Keratinocyte (primary cell): ENCODE measurements around the gene HMCN2. TPM values are rescaled to one million over a fixed set of nuclear protein-coding genes. Genes with fewer than 3 reads are reported as not detected.

Experiments
- DNase-seq: peaks from one replicate; pipeline ENCODE4 v3.0.0-alpha.2; 2011; ENCODE audit warnings: low read depth, missing footprints, low spot score
- FAIRE-seq: peaks from 2 replicates; lab custom pipeline; 2011; peaks lifted over from hg19 to GRCh38; lab: Jason Lieb, UNC
- H2AFZ ChIP-seq: 2 replicates; pipeline ENCODE4 v1.6.0; 2012; ENCODE audit warnings: low read length, control low read depth, inconsistent platforms; ENCODE audit not compliant: control insufficient read depth
- H3K27ac ChIP-seq: 2 replicates; pipeline ENCODE4 v1.5.1; 2011; ENCODE audit warnings: low read length; ENCODE audit not compliant: control insufficient read depth, insufficient read depth
- H3K27me3 ChIP-seq: 3 replicates; pipeline ENCODE4 v1.6.0; 2011; ENCODE audit warnings: low read length; ENCODE audit not compliant: control insufficient read depth, insufficient read depth; ENCODE audit errors: extremely low read depth
- H3K36me3 ChIP-seq, 2 experiments: 2 replicates in 1 of 2; 3 replicates in 1 of 2; pipeline ENCODE4 v1.5.1; 2011; ENCODE audit warnings: low read length in 2 of 2, mild to moderate bottlenecking in 1 of 2; ENCODE audit not compliant: control insufficient read depth in 2 of 2, insufficient read depth in 2 of 2; ENCODE audit errors: extremely low read depth in 1 of 2
- H3K4me1 ChIP-seq: 3 replicates; pipeline ENCODE4 v1.5.1; 2011; ENCODE audit warnings: low read length; ENCODE audit not compliant: control insufficient read depth, insufficient read depth; ENCODE audit errors: extremely low read depth
- H3K4me2 ChIP-seq: 3 replicates; pipeline ENCODE4 v1.6.0; 2011; ENCODE audit warnings: low read depth, low read length; ENCODE audit not compliant: control insufficient read depth, insufficient read depth; ENCODE audit errors: extremely low read depth
- H3K4me3 ChIP-seq, 3 experiments: fragments of 200-600 bp in 1 of 3; sonication (generic) in 1 of 3; 2 replicates in 2 of 3; 3 replicates in 1 of 3; pipeline ENCODE4 v1.5.1; 2011 to 2016; ENCODE audit warnings: low read length in 3 of 3, mild to moderate bottlenecking in 3 of 3, control low read depth in 2 of 3, inconsistent platforms in 1 of 3, low read depth in 1 of 3, mixed read lengths in 1 of 3, mixed run types in 1 of 3, moderate library complexity in 1 of 3; ENCODE audit not compliant: control insufficient read depth in 2 of 3, insufficient read depth in 2 of 3; ENCODE audit errors: extremely low read depth in 1 of 3
- H3K79me2 ChIP-seq: 2 replicates; pipeline ENCODE4 v1.6.0; 2012; ENCODE audit warnings: low read length; ENCODE audit not compliant: control insufficient read depth, insufficient read depth
- H3K9ac ChIP-seq: 3 replicates; pipeline ENCODE4 v1.6.0; 2011; ENCODE audit warnings: low read length; ENCODE audit not compliant: control insufficient read depth, insufficient read depth; ENCODE audit errors: extremely low read depth
- H3K9me1 ChIP-seq: 3 replicates; pipeline ENCODE4 v1.6.0; 2011; ENCODE audit warnings: low read length; ENCODE audit not compliant: control insufficient read depth, insufficient read depth; ENCODE audit errors: extremely low read depth
- H3K9me3 ChIP-seq: 2 replicates; pipeline ENCODE4 v1.5.1; 2012; ENCODE audit warnings: low read depth, low read length; ENCODE audit not compliant: control insufficient read depth
- H4K20me1 ChIP-seq: 3 replicates; pipeline ENCODE4 v1.6.0; 2011; ENCODE audit warnings: low read length; ENCODE audit not compliant: control insufficient read depth, insufficient read depth; ENCODE audit errors: extremely low read depth
- CTCF ChIP-seq, 3 experiments: IDR thresholded peaks in 1 of 3; conservative IDR thresholded peaks in 1 of 3; optimal IDR thresholded peaks in 1 of 3; 2 replicates in 2 of 3; 3 replicates in 1 of 3; pipeline versions ENCODE3 to v1.5.1; 2011; ENCODE audit warnings: low read length in 3 of 3, mild to moderate bottlenecking in 3 of 3, moderate library complexity in 2 of 3, control low read depth in 1 of 3, inconsistent platforms in 1 of 3; ENCODE audit not compliant: insufficient read depth in 2 of 3; ENCODE audit errors: extremely low read depth in 1 of 3
- EZH2 ChIP-seq: IDR thresholded peaks from one replicate; pipeline ENCODE4 v1.6.1; 2012; ENCODE audit warnings: inconsistent platforms, mild to moderate bottlenecking, low read length, moderate library complexity
- dilution Hi-C: fragments of 300-500 bp; cut with MboI; formaldehyde crosslinking; loops from one replicate; pipeline ENCODE4 v1.7.0; 2020; ENCODE audit warnings: low sequenced_read_pairs; ENCODE audit not compliant: extremely low pct_ligation_motif_present
- polyA plus RNA-seq, 5 experiments: library from polyadenylated mRNA; depleted of rRNA in 3 of 5; stranded (reverse) in 3 of 5; stranded (forward) in 1 of 5; unstranded in 1 of 5; fragments of >200 nt; gene quantifications; 1 replicate in 1 of 5; 2 replicates in 3 of 5; 3 replicates in 1 of 5; pipeline versions ENCODE4 v1.2.1 to v1.2.3, GENCODE V29; 2011 to 2012; ENCODE audit warnings: missing spikeins in 2 of 5, low read depth in 1 of 5, low replicate concordance in 1 of 5

HMCN2 gene
- polyA plus RNA-seq, 1 donor (not counting 4 experiments of a cell fraction or from before 2014, with no cell fraction given): not detected

- Histone ChIP-seq H3K79me2 (no peaks in the 10 kb centered on the region), H3K4me2 (no peak overlapping the region), H3K9me1 (no peaks in the 10 kb centered on the region)
These were observed 183.4 kb downstream of the HMCN2 start for GRCh38 chr9:130448771-130449603.

GRCh38 chr9:130450344-130451003, 184.9 kb downstream of the HMCN2 start:
- no peak for DNase-seq
- dilution Hi-C loops: no loop called here
- no peak for FAIRE-seq

More at GRCh38 chr9:130448771-130449603, 183.4 kb downstream of the HMCN2 start:
- Histone ChIP-seq H3K9me3 (no peaks in the 10 kb centered on the region), H4K20me1 (peaks cover 2% of the 10 kb centered on the region), H3K27ac (no peak overlapping the region), H2AFZ (no peak overlapping the region), H3K4me1 (peaks cover 48% of the 10 kb centered on the region), H3K27me3 (peaks cover 23% of the 10 kb centered on the region), H3K4me3 (no peak overlapping the region), H3K9ac (no peak overlapping the region), H3K36me3 (no peaks in the 10 kb centered on the region)
- FAIRE-seq (no peak), DNase-seq (no peak)
- TF ChIP-seq EZH2 (no peak), CTCF (optimal IDR thresholded peaks at IDR 0.05 in 1 of 3, IDR thresholded peaks at IDR 0.05 in 1 of 3, conservative IDR thresholded peaks at IDR 0.05 in 1 of 3; ENCODE audit: extremely low read depth in 1 of 3, insufficient read depth in 2 of 3, low read length in 3 of 3) (no peak)
- dilution Hi-C loops: no loop called here

More at GRCh38 chr9:130450344-130451003, 184.9 kb downstream of the HMCN2 start:
- TF ChIP-seq CTCF (optimal IDR thresholded peaks at IDR 0.05 in 1 of 3, IDR thresholded peaks at IDR 0.05 in 1 of 3, conservative IDR thresholded peaks at IDR 0.05 in 1 of 3; ENCODE audit: extremely low read depth in 1 of 3, insufficient read depth in 2 of 3, low read length in 3 of 3): no peak
- no peak for TF ChIP-seq EZH2
- no peaks in the 10 kb centered on the region for H3K36me3 ChIP-seq
- H3K27me3 ChIP-seq: peaks cover 19% of the 10 kb centered on the region
- no peak overlapping the region for H3K27ac ChIP-seq
- no peaks in the 10 kb centered on the region for H3K9me1 ChIP-seq
- no peak overlapping the region for H2AFZ ChIP-seq
- H3K9me3 ChIP-seq: no peaks in the 10 kb centered on the region
- peaks cover 2% of the 10 kb centered on the region for H4K20me1 ChIP-seq
- H3K9ac ChIP-seq: no peak overlapping the region
- peaks cover 43% of the 10 kb centered on the region for H3K4me1 ChIP-seq
- H3K4me2 ChIP-seq: peak overlapping the region; percentile 12
- no peak overlapping the region for H3K4me3 ChIP-seq
- H3K79me2 ChIP-seq: no peaks in the 10 kb centered on the region
